Mesodermal cell (in vitro differentiated cells): Measurements from ENCODE around the gene C5orf15. TPM values are rescaled to one million over a fixed set of nuclear protein-coding genes. Genes with fewer than 3 reads are reported as not detected.

Experiments
- H3K27ac ChIP-seq: 2 replicates; pipeline ENCODE4 v1.7.0; 2013; ENCODE audit warnings: mild to moderate bottlenecking, low read depth, low read length, moderate library complexity; ENCODE audit not compliant: severe bottlenecking
- H3K36me3 ChIP-seq: 2 replicates; pipeline ENCODE4 v1.7.1; 2013; ENCODE audit warnings: mild to moderate bottlenecking, low read length, moderate library complexity; ENCODE audit not compliant: control insufficient read depth, insufficient read depth
- H3K4me1 ChIP-seq: one replicate; pipeline ENCODE4 v1.7.1; 2013; ENCODE audit warnings: mild to moderate bottlenecking, low read length; ENCODE audit not compliant: insufficient read depth, control insufficient read depth, poor library complexity, severe bottlenecking
- H3K4me3 ChIP-seq: 2 replicates; pipeline ENCODE4 v1.7.0; 2013; ENCODE audit warnings: low read length, control low read depth, mild to moderate bottlenecking; ENCODE audit not compliant: insufficient read depth, poor library complexity, severe bottlenecking; ENCODE audit errors: extremely low read depth
- H3K9me3 ChIP-seq: 2 replicates; pipeline ENCODE4 v1.7.1; 2013; ENCODE audit warnings: mild to moderate bottlenecking, low read length, moderate library complexity; ENCODE audit not compliant: control insufficient read depth
- WGBS, 2 experiments: methylation state at CpG; one replicate each; pipeline ENCODE4 v1.1.5; 2013; ENCODE audit warnings: missing lambda C conversion rate in 2 of 2; ENCODE audit not compliant: insufficient coverage in 2 of 2; 5-methylcytosine and 5-hydroxymethylcytosine counted together
- polyA plus RNA-seq, 2 experiments: library from polyadenylated mRNA; stranded (reverse); fragments of 50-300 nt; gene quantifications; one replicate each; pipeline ENCODE4 v1.2.3, GENCODE V29; 2013

C5orf15 gene
- polyA plus RNA-seq (2013, experiment 1 of 2): 76.5 TPM
- polyA plus RNA-seq (2013, experiment 2 of 2): 75.7 TPM

GRCh38 chr5:133968204-133968980 is at the start of gene C5orf15:
C5orf15 (minus strand) TSS chr5:133968625; CDS start chr5:133968584, 41 bp downstream.
- peaks cover 14% of the 10 kb centered on the region for H3K9me3 ChIP-seq
- peaks cover 15% of the 10 kb centered on the region for H3K4me1 ChIP-seq
- H3K4me3 ChIP-seq: peak within 1 kb of the TSS; percentile 81
- peak within 1 kb of the TSS; percentile 86 for H3K27ac ChIP-seq
- WGBS, 2 experiments: 0 to 1% methylated on average over 35 to 44 of the region's 48 CpGs
- H3K36me3 ChIP-seq: peaks cover 45% of the 10 kb centered on the region

DNA sequence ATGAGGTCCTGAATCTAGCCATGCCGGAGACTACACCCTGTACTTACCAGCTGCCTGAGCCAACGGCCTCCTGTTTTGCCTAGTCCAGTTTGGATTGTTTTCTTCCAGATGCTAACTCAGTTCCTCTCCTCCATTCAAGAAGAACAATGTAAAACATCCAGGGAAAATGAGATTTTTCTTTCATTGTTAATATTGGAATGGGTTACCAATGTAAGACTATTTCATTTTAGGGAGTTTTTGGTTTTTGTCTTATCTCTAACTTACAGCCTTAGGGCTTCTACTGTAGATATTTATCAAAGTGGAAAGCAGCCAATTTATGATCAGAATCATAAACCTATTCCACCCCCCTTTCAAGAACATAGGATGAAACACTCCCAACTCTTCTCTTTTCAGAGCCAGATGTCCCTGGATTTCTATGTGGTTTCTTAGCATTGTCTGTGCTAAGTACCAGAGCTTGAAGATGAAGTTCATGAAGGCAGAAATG is 39.9 kb upstream of the C5orf15 start:
- 59 to 100% methylated on average over 1 to 2 of the region's 2 CpGs for WGBS, 2 experiments
- H3K4me1 ChIP-seq: peaks cover 6% of the 10 kb centered on the region
- no peak overlapping the region for H3K27ac ChIP-seq

DNA sequence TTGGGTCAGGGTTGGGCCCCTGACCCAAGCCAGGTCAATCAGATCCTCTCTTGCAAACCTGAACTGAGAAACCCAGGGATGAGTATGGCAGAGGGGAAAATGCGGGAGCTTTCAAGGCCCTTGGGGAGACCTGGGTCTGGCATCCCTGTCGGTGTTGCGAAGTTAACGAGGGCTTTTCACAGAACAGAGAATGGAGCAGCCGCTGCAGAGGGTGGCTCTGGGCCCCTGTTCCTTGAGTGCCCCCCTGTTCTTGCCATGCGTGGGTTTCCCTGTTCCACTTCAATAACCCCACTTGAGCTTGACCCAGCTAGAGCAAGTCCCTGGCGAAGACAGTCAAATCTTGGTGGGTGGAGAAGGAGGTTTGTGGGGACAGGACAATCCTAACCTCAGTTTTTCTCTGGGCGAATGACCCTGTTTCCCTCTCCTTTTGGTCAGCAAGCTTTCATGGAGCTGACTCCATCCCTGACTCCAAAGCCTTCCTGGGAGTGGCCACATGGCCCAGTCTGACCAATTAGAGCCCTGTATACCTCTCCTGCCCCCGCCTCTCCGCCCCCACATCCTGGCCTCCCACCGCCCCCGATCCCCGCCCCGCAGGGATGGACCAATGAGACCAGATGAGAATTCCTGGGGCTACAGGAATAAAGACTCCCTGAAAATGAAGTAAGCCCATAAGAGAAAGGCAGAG is 39.3 kb upstream of the C5orf15 start:
- no peak overlapping the region for H3K4me3 ChIP-seq
- H3K27ac ChIP-seq: no peak overlapping the region
- WGBS, 2 experiments: 76 to 77% methylated on average over 6 to 8 of the region's 14 CpGs
- peaks cover 6% of the 10 kb centered on the region for H3K36me3 ChIP-seq
- no peaks in the 10 kb centered on the region for H3K9me3 ChIP-seq
- H3K4me1 ChIP-seq: peaks cover 6% of the 10 kb centered on the region

More for the DNA sequence above, 39.9 kb upstream of the C5orf15 start:
- no peaks in the 10 kb centered on the region for H3K9me3 ChIP-seq
- peaks cover under 1% of the 10 kb centered on the region for H3K36me3 ChIP-seq
- H3K4me3 ChIP-seq: no peak overlapping the region

DNA sequence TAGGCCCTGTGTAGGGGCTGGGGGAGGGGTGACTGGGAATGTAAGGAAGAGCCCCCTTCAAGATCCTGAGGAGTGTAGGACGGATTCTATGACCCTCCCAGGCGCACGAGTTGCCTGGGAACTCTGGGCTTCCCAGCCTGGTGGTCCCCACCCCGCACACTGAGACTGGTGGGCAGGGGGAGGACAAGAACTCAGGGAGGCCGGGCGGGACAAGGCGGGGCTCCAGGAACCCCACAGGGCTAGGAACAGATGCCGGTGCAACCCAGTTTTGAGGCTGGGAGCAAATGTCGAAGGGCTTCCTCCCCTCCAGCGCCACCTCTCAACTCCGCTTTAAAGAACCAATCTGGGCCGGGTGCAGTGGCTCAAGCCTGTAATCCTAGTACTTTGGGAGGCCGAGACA is 37.7 kb upstream of the C5orf15 start:
- peak overlapping the region; percentile 74 for H3K4me3 ChIP-seq
- peaks cover 9% of the 10 kb centered on the region for H3K4me1 ChIP-seq
- 76 to 90% methylated on average over 13 of the region's 13 CpGs for WGBS, 2 experiments
- H3K27ac ChIP-seq: peak overlapping the region; percentile 89
- no peaks in the 10 kb centered on the region for H3K9me3 ChIP-seq
- peaks cover 19% of the 10 kb centered on the region for H3K36me3 ChIP-seq

DNA sequence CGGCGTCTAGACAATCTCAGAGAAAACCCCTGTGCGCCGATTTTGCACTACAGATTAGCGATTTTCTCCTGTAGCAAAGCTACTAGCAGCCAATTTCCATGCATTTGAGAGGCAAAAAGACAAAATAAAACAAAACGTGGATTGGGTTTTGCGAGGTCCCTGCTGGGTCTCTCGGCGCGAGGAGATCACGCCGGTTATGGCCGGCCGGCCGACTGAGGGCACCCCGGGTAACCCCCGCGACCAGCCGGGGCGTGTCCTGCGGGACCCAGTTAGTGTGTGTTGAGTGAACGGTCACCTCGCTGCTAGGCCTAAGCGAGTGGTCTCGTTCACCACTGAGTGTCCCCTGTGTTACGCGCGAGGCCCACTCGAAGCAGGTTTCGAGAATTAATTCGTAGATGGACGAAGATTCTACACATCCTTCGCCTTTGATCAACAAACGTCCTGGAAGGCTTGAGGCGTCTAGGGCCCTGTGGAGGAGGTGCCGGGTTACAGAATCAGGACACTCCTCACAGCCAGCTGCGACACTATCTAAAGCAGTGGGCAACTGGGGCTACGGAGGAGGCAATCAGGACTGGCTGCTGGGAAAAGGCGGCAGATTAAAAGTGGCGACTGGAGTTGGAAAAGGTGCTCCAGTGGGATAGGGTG is 37.1 kb upstream of the C5orf15 start:
- Histone ChIP-seq H3K4me3 (peak overlapping the region; percentile 74), H3K4me1 (peaks cover 9% of the 10 kb centered on the region), H3K36me3 (peaks cover 25% of the 10 kb centered on the region), H3K9me3 (no peaks in the 10 kb centered on the region), H3K27ac (peak overlapping the region; percentile 89)
- 16 to 22% methylated on average over 35 of the region's 40 CpGs for WGBS, 2 experiments

- peak within 1 kb of the TSS; percentile 74 for H3K4me3 ChIP-seq
- H3K27ac ChIP-seq: peak within 1 kb of the TSS; percentile 89
- no peaks in the 10 kb centered on the region for H3K9me3 ChIP-seq
- peaks cover 13% of the 10 kb centered on the region for H3K4me1 ChIP-seq
- peaks cover 32% of the 10 kb centered on the region for H3K36me3 ChIP-seq
- 0% methylated on average over 84 to 89 of the region's 96 CpGs for WGBS, 2 experiments
Observed at GRCh38 chr5:134004626-134005416, 36.4 kb upstream of the C5orf15 start, which contains the start of gene VDAC1. VDAC1 (minus strand) TSS chr5:134004975; CDS start chr5:133993012, 11,963 bp downstream.

DNA sequence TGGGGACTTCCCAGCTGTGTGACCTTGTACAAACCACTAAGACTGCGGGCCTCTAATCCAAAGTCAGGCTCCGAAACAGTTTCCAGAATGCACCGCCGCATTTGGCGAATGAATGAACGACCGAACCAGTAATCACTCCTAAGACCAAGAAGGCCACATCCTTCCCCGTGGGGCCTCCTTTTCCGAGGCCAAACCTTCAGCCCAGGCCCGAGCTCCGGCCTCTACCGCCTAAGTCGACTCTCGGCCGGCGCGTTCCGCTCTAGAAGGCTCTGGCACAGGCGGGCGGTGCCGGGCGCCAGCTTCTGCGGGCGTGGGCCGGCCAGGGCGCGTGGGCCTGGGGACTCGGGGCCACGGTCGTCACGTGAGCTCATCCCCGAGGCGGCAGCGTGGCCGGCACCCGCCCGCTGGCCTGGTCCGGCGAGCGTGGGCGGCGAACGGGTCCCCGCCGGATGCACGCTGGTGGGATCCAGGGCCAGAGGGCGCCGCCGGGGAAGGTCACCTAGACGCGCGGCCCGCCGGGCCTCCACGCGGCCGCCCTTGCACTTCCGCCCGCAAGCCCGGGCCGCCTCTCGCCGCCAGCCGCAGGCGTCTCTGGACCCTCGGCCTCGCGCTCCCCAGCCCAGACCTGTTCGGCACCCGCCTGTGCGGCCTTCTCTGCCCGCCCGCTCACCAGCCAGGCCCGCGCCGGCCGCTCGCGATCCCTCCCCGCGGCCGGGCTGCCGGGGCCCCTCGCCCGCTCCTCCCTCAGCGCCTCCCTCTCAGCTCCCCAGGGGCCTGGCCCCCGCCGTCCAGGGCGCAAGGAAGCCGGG is 35.6 kb upstream of the C5orf15 start:
- Histone ChIP-seq H3K36me3 (peaks cover 40% of the 10 kb centered on the region), H3K9me3 (no peaks in the 10 kb centered on the region)
- whole genome bisulfite sequencing, 2 experiments: 0% methylated on average over 45 to 80 of the region's 90 CpGs

GRCh38 chr5:134003064-134003816 is 34.8 kb upstream of the C5orf15 start:
- peak overlapping the region; percentile 74 for H3K4me3 ChIP-seq
- peaks cover 13% of the 10 kb centered on the region for H3K4me1 ChIP-seq
- no peaks in the 10 kb centered on the region for H3K9me3 ChIP-seq
- 11 to 12% methylated on average over 5 to 8 of the region's 11 CpGs for WGBS, 2 experiments
- peaks cover 46% of the 10 kb centered on the region for H3K36me3 ChIP-seq
- H3K27ac ChIP-seq: peak overlapping the region; percentile 89

More for the DNA sequence above, 35.6 kb upstream of the C5orf15 start:
- Histone ChIP-seq H3K27ac (peak overlapping the region; percentile 89), H3K4me1 (peaks cover 13% of the 10 kb centered on the region), H3K4me3 (peak overlapping the region; percentile 74)
